ENCODE data around the gene WWOX. TPM values are rescaled to one million over a fixed set of nuclear protein-coding genes. Genes with fewer than 3 reads are reported as not detected.
A peak's percentile ranks its signal among the peaks of the same experiment; 100 is the strongest.

WWOX gene
- total RNA-seq, 1 donor from 2014 or later, result 12.6 TPM

- DNase-seq (ENCODE audit: low read depth) (peak; percentile 51), FAIRE-seq (no peak)
- no peaks in the 10 kb centered on the region for H3K36me3 ChIP-seq (ENCODE audit: control insufficient read depth, insufficient read depth, low read length)
- no peak overlapping the region for H3K4me3 ChIP-seq (ENCODE audit: low read depth, low read length)
- TF ChIP-seq CTCF (IDR thresholded peaks at IDR 0.05; ENCODE audit: insufficient read depth, low read length, severe bottlenecking), result no peak
- no peaks in the 10 kb centered on the region for H3K27me3 ChIP-seq (ENCODE audit: control insufficient read depth, insufficient read depth, low read length)
Observed at GRCh38 chr16:78813661-78814311, 714.3 kb downstream of the WWOX start.

GRCh38 chr16:78815713-78816112 is 716.3 kb downstream of the WWOX start:
- FAIRE-seq (no peak), DNase-seq (ENCODE audit: low read depth) (no peak)
- H3K27me3 ChIP-seq (ENCODE audit: control insufficient read depth, insufficient read depth, low read length), result no peaks in the 10 kb centered on the region
- H3K4me3 ChIP-seq (ENCODE audit: low read depth, low read length), result no peak overlapping the region
- no peaks in the 10 kb centered on the region for H3K36me3 ChIP-seq (ENCODE audit: control insufficient read depth, insufficient read depth, low read length)
- TF ChIP-seq CTCF (IDR thresholded peaks at IDR 0.05; ENCODE audit: insufficient read depth, low read length, severe bottlenecking), result no peak

- Histone ChIP-seq H3K4me3 (ENCODE audit: low read depth, low read length) (no peak overlapping the region), H3K27me3 (ENCODE audit: control insufficient read depth, insufficient read depth, low read length) (no peaks in the 10 kb centered on the region), H3K36me3 (ENCODE audit: control insufficient read depth, insufficient read depth, low read length) (no peaks in the 10 kb centered on the region)
- no peak for FAIRE-seq
- no peak for TF ChIP-seq CTCF (IDR thresholded peaks at IDR 0.05; ENCODE audit: insufficient read depth, low read length, severe bottlenecking)
- DNase-seq (ENCODE audit: low read depth), result peak; percentile 66
Observed at GRCh38 chr16:78816499-78817195, 717.2 kb downstream of the WWOX start.

GRCh38 chr16:78817200-78817739 is 717.8 kb downstream of the WWOX start:
- Histone ChIP-seq H3K36me3 (ENCODE audit: control insufficient read depth, insufficient read depth, low read length) (no peaks in the 10 kb centered on the region), H3K4me3 (ENCODE audit: low read depth, low read length) (no peak overlapping the region), H3K27me3 (ENCODE audit: control insufficient read depth, insufficient read depth, low read length) (no peaks in the 10 kb centered on the region)
- no peak for TF ChIP-seq CTCF (IDR thresholded peaks at IDR 0.05; ENCODE audit: insufficient read depth, low read length, severe bottlenecking)
- FAIRE-seq, result no peak
- DNase-seq (ENCODE audit: low read depth), result no peak

GRCh38 chr16:78821335-78821734 is 721.9 kb downstream of the WWOX start:
- no peaks in the 10 kb centered on the region for H3K27me3 ChIP-seq (ENCODE audit: control insufficient read depth, insufficient read depth, low read length)
- no peaks in the 10 kb centered on the region for H3K36me3 ChIP-seq (ENCODE audit: control insufficient read depth, insufficient read depth, low read length)
- TF ChIP-seq CTCF (IDR thresholded peaks at IDR 0.05; ENCODE audit: insufficient read depth, low read length, severe bottlenecking), result no peak
- DNase-seq (ENCODE audit: low read depth), result no peak
- no peak for FAIRE-seq
- no peak overlapping the region for H3K4me3 ChIP-seq (ENCODE audit: low read depth, low read length)

All from bronchial epithelial cell (primary cell).